K562 (cell line): Measurements from ENCODE around the gene ALDH8A1. TPM values are rescaled to one million over a fixed set of nuclear protein-coding genes. Genes with fewer than 3 reads are reported as not detected.

Source experiments
- ATAC-seq: fragments of 200-7000 bp; cut with Tn5 transposase; 3 replicates; pipeline ENCODE4 v1.9.1; 2020; ENCODE audit warnings: moderate library complexity
- BruUV-seq: library from RNA; stranded (reverse); fragments of 400-500 nt; replicated peaks from 2 replicates; lab custom pipeline; 2021; lab: Mats Ljungman, UMichigan
- CTCF ChIA-PET: fragments of 300-600 bp; formaldehyde crosslinking; extraction: SDS; loops from one replicate; lab custom pipeline; 2021; ENCODE audit warnings: low intra/inter-chr PET ratio; lab: Yijun Ruan, JAX
- POLR2A ChIA-PET: fragments of 300-600, 350-650 bp; sonication (Branson Sonifier 250); formaldehyde crosslinking; extraction: SDS; loops from one replicate; lab custom pipeline; 2021; ENCODE audit warnings: antibody characterized with exemption, inconsistent platforms; lab: Yijun Ruan, JAX
- DNase-seq, 4 experiments: peaks; one replicate each; pipeline versions ENCODE4 v3.0.0 to v3.0.0-alpha.2; 2011 to 2018; ENCODE audit warnings: low spot score in 3 of 4, mixed read lengths in 3 of 4; ENCODE audit errors: extremely low read depth in 1 of 4
- FAIRE-seq: peaks from 2 replicates; lab custom pipeline; 2011; peaks lifted over from hg19 to GRCh38; lab: Jason Lieb, UNC
- H2AFZ ChIP-seq: 2 replicates; pipeline ENCODE4 v1.6.0; 2011; ENCODE audit warnings: low read depth, low read length, control low read depth, inconsistent platforms
- H3K27ac ChIP-seq: fragments of 200-600 bp; 3 replicates; pipeline ENCODE4 v1.8.0; 2011; ENCODE audit warnings: low read depth, mild to moderate bottlenecking, control low read depth, inconsistent platforms, low read length, moderate library complexity, mixed read lengths; ENCODE audit errors: extremely low read depth
- H3K27me3 ChIP-seq, 2 experiments: fragments of 300-600 bp in 1 of 2; 2 replicates in 1 of 2; 3 replicates in 1 of 2; pipeline versions ENCODE4 v1.6.0 to v1.8.0; 2011; ENCODE audit warnings: inconsistent platforms in 2 of 2, low read length in 2 of 2, mild to moderate bottlenecking in 1 of 2, mixed read lengths in 1 of 2, moderate library complexity in 1 of 2; ENCODE audit not compliant: control insufficient read depth in 2 of 2, insufficient read depth in 2 of 2
- H3K36me3 ChIP-seq: fragments of 300-600 bp; 3 replicates; pipeline ENCODE4 v1.8.0; 2011; ENCODE audit warnings: mild to moderate bottlenecking, low read length, inconsistent platforms; ENCODE audit not compliant: control insufficient read depth, insufficient read depth
- H3K4me1 ChIP-seq, 2 experiments: fragments of 200-600 bp in 1 of 2; replicated peaks in 1 of 2; 2 replicates in 1 of 2; 3 replicates in 1 of 2; pipeline versions ENCODE4 v1.5.1 to v1.8.0; 2011; ENCODE audit warnings: inconsistent platforms in 2 of 2, low read length in 2 of 2, mild to moderate bottlenecking in 1 of 2, mixed read lengths in 1 of 2, moderate library complexity in 1 of 2; ENCODE audit not compliant: control insufficient read depth in 2 of 2, insufficient read depth in 2 of 2
- H3K4me2 ChIP-seq: 2 replicates; pipeline ENCODE4 v1.6.1; 2011; ENCODE audit warnings: low read length, control low read depth, inconsistent platforms, mixed read lengths; ENCODE audit not compliant: insufficient read depth
- H3K4me3 ChIP-seq: fragments of 200-600 bp; sonication (generic), shearing (Covaris generic); 2 replicates; pipeline ENCODE4 v1.5.1; 2016; ENCODE audit warnings: control low read depth, inconsistent platforms
- H3K79me2 ChIP-seq: fragments of 200-600 bp; 3 replicates; pipeline ENCODE4 v1.8.0; 2011; ENCODE audit warnings: low read length, inconsistent platforms; ENCODE audit not compliant: control insufficient read depth, insufficient read depth
- H3K9ac ChIP-seq, 2 experiments: 2 replicates each; pipeline versions ENCODE4 v1.6.0 to v1.6.1; 2011; ENCODE audit warnings: low read depth in 2 of 2, low read length in 2 of 2, control low read depth in 1 of 2, inconsistent platforms in 1 of 2, mild to moderate bottlenecking in 1 of 2, mixed read lengths in 1 of 2; ENCODE audit not compliant: insufficient read depth in 1 of 2
- H3K9me1 ChIP-seq: one replicate; pipeline ENCODE4 v1.6.0; 2011; ENCODE audit warnings: inconsistent platforms, mild to moderate bottlenecking, low read length, moderate library complexity; ENCODE audit not compliant: control insufficient read depth, insufficient read depth
- H3K9me3 ChIP-seq: replicated peaks from 2 replicates; pipeline ENCODE4 v1.5.1; 2011; ENCODE audit warnings: low read depth, low read length, inconsistent platforms; ENCODE audit not compliant: control insufficient read depth, insufficient read depth
- H4K20me1 ChIP-seq: replicated peaks from 2 replicates; pipeline ENCODE4 v1.6.1; 2011; ENCODE audit warnings: low read length, inconsistent platforms, mixed read lengths; ENCODE audit not compliant: control insufficient read depth, insufficient read depth
- ARID1B ChIP-seq: fragments of 450-650 bp; IDR thresholded peaks from 2 replicates; pipeline ENCODE4 v1.6.1; 2016; ENCODE audit warnings: antibody characterized with exemption, mild to moderate bottlenecking, inconsistent platforms
- HDAC3 ChIP-seq: fragments of 450-650 bp; IDR thresholded peaks from 2 replicates; pipeline ENCODE4 v1.6.1; 2018; ENCODE audit warnings: borderline replicate concordance, mild to moderate bottlenecking, moderate library complexity; ENCODE audit not compliant: partially characterized antibody
- HIVEP1 ChIP-seq: fragments of 250-450 bp; sonication (Bioruptor Pico); IDR thresholded peaks from 2 replicates; pipeline ENCODE4 v1.4.0; 2020; ENCODE audit warnings: mild to moderate bottlenecking
- POLR2AphosphoS5 ChIP-seq: IDR thresholded peaks from 2 replicates; pipeline ENCODE4 v1.6.1; 2011; ENCODE audit warnings: mild to moderate bottlenecking, low read depth, low read length, moderate library complexity; ENCODE audit not compliant: control insufficient read depth, insufficient read depth
- RAD21 ChIP-seq, 2 experiments: fragments of 250-450 bp in 1 of 2; fragments of 450-650 bp in 1 of 2; sonication (Bioruptor Pico) in 1 of 2; formaldehyde crosslinking in 1 of 2; IDR thresholded peaks in 1 of 2; conservative IDR thresholded peaks in 1 of 2; 2 replicates each; pipeline versions ENCODE4 v1.4.0 to v1.8.0; 2020 to 2022; ENCODE audit warnings: mild to moderate bottlenecking in 2 of 2, moderate library complexity in 1 of 2
- RB1 ChIP-seq: fragments of 450-650 bp; IDR thresholded peaks from 2 replicates; pipeline ENCODE4 v1.6.1; 2017; ENCODE audit warnings: low read depth, mild to moderate bottlenecking
- TAF7 ChIP-seq: fragments of 450-650 bp; IDR thresholded peaks from 2 replicates; pipeline ENCODE4 v1.6.1; 2016; ENCODE audit warnings: missing genetic modification characterization, missing compliant biosample characterization
- TAF9B ChIP-seq: fragments of 450-650 bp; IDR thresholded peaks from 2 replicates; pipeline ENCODE4 v1.6.1; 2018; ENCODE audit warnings: mild to moderate bottlenecking; ENCODE audit not compliant: partially characterized antibody
- TAL1 ChIP-seq: fragments of 450-650 bp; IDR thresholded peaks from 2 replicates; pipeline ENCODE4 v1.6.1; 2016; ENCODE audit warnings: mild to moderate bottlenecking
- ZBTB9 ChIP-seq: fragments of 450-650 bp; formaldehyde crosslinking; IDR thresholded peaks from 2 replicates; pipeline ENCODE4 v1.4.0; 2020; ENCODE audit warnings: mild to moderate bottlenecking, moderate library complexity
- ZNF239 ChIP-seq: fragments of 250-450 bp; sonication (Bioruptor Pico); IDR thresholded peaks from 2 replicates; pipeline ENCODE4 v1.4.0; 2020; ENCODE audit warnings: mild to moderate bottlenecking
- ZNF274 ChIP-seq: IDR thresholded peaks from 2 replicates; pipeline ENCODE4 v1.6.1; 2011; ENCODE audit warnings: low read depth, mild to moderate bottlenecking, low read length, moderate library complexity, borderline replicate concordance
- ZNF507 ChIP-seq: conservative IDR thresholded peaks from 2 replicates; pipeline ENCODE4 v1.6.1; 2017; ENCODE audit warnings: missing genetic modification characterization, missing compliant biosample characterization
- WGBS: fragments of 100-300 bp; shearing (Covaris generic); methylation state at CpG from one replicate; pipeline ENCODE4 v1.1.6; 2016; ENCODE audit warnings: low coverage, mixed read lengths; ENCODE audit not compliant: insufficient coverage; ENCODE audit errors: missing lambda C conversion rate; 5-methylcytosine and 5-hydroxymethylcytosine counted together
- in situ Hi-C: fragments of 300-500 bp; cut with MboI; formaldehyde crosslinking; loops from 4 replicates; pipeline ENCODE4 v1.15.0; 2018; ENCODE audit warnings: inconsistent platforms, mixed read lengths
- intact Hi-C: fragments of 100-400 bp; cut with micrococcal nuclease; formaldehyde crosslinking; loops from 2 replicates; pipeline ENCODE4 v1.14.2; 2022
- polyA plus RNA-seq, 8 experiments: library from polyadenylated mRNA; depleted of rRNA in 4 of 8; stranded (reverse) in 5 of 8; unstranded in 3 of 8; fragments of >200 nt; fragmentation: Nextera tagmentation in 2 of 8; fragmentation: Illumina TruSeq in 1 of 8; extraction: Ambion mirVana in 2 of 8; extraction: Trizol in 1 of 8; gene quantifications; 2 replicates each; pipeline versions ENCODE4 v1.2.1 to v1.2.3, GENCODE V29; 2011 to 2014; ENCODE audit warnings: inconsistent platforms in 1 of 8, missing spikeins in 1 of 8
- total RNA-seq, 7 experiments: library from RNA; depleted of rRNA in 6 of 7; stranded (reverse); fragments of >200 nt in 6 of 7; fragmentation: Illumina TruSeq in 2 of 7; extraction: Trizol in 2 of 7; gene quantifications; 2 replicates each; pipeline versions ENCODE4 v1.2.1 to v1.2.3, GENCODE V29; 2011 to 2021; ENCODE audit warnings: low replicate concordance in 1 of 7

Gene ALDH8A1
- total and polyA plus RNA-seq, 9 of the 15 experiments (the other 6 are each of a cell fraction or from before 2014, with no cell fraction given): 0.03 to 0.18 (median 0.04) TPM; not detected in 2

- H3K79me2 ChIP-seq: no peaks in the 10 kb centered on the region
- H3K4me1 ChIP-seq: no peaks in the 10 kb centered on the region
- no peaks in the 10 kb centered on the region for H3K9me3 ChIP-seq
- POLR2A ChIA-PET: interaction anchor here (0.9 kb wide), 1 partner anchor 774 kb away, joined by 3 read pairs; no protein-coding TSS in a partner anchor
- FAIRE-seq: no peak
- no peak for ATAC-seq
- H3K27ac ChIP-seq: no peak overlapping the region
- CTCF ChIA-PET: no interaction called here
- in situ Hi-C loops: no loop called here
- no TSS peak for BruUV-seq
- H3K9me1 ChIP-seq: no peaks in the 10 kb centered on the region
- no peak for DNase-seq
- peaks cover 13 to 32% of the 10 kb centered on the region in 2 experiments; a peak in 4 of 5 replicates for H3K27me3 ChIP-seq
- H3K36me3 ChIP-seq: no peaks in the 10 kb centered on the region
- H3K4me3 ChIP-seq: no peak overlapping the region
- intact Hi-C loops: no loop called here
- H3K4me2 ChIP-seq: no peak overlapping the region
- H4K20me1 ChIP-seq: no peaks in the 10 kb centered on the region
- TF ChIP-seq HDAC3: no peak
- no peak overlapping the region for H2AFZ ChIP-seq
- H3K9ac ChIP-seq: no peak overlapping the region
Measured at GRCh38 chr6:134891633-134892032, 58.3 kb downstream of the ALDH8A1 start.

- no peak for FAIRE-seq
- no peak overlapping the region for H3K4me3 ChIP-seq
- in situ Hi-C loops: no loop called here
- peaks cover 13 to 23% of the 10 kb centered on the region in 2 experiments for H3K27me3 ChIP-seq
- no peak overlapping the region for H3K4me2 ChIP-seq
- no peak for ATAC-seq
- H3K4me1 ChIP-seq: no peaks in the 10 kb centered on the region
- intact Hi-C loops: loop anchor here (5.0 kb wide), 1 partner anchor 49 kb away; no protein-coding TSS in a partner anchor
- ChIA-PET POLR2A (no interaction called here), CTCF (no interaction called here)
- no TSS peak for BruUV-seq
- TF ChIP-seq ARID1B (no peak), HDAC3 (no peak), ZNF274 (no peak), TAF9B (no peak), HIVEP1 (no peak), RB1 (no peak), POLR2AphosphoS5 (no peak), TAL1 (no peak), ZNF507 (no peak), TAF7 (no peak), ZBTB9 (CRISPR knock-in tag) (no peak), RAD21 (CRISPR knock-in tag; conservative IDR thresholded peaks at IDR 0.05 in 1 of 2, IDR thresholded peaks at IDR 0.05 in 1 of 2) (no peak), ZNF239 (no peak)
- TF ChIP-seq, all 486 proteins: peak for 0
- no peaks in the 10 kb centered on the region for H3K36me3 ChIP-seq
- DNase-seq: no peak
- no peak overlapping the region for H3K27ac ChIP-seq
- H3K9me1 ChIP-seq: no peaks in the 10 kb centered on the region
- no peak overlapping the region for H3K9ac ChIP-seq
- WGBS: 0% methylated on average over 3 of the region's 3 CpGs
- H2AFZ ChIP-seq: no peak overlapping the region
- no peaks in the 10 kb centered on the region for H3K9me3 ChIP-seq
- no peaks in the 10 kb centered on the region for H3K79me2 ChIP-seq
- H4K20me1 ChIP-seq: no peaks in the 10 kb centered on the region
Measured at GRCh38 chr6:134888316-134888715, 61.6 kb downstream of the ALDH8A1 start.
